NCI-H82 treated with DMSO at 0.1 percent for 48 hours (cell line): ENCODE data around the gene C19orf67.

ENCODE experiments used
- DNase-seq: peaks from one replicate; lab custom pipeline; 2025; ENCODE audit not compliant: unreplicated experiment; lab: John Stamatoyannopoulos, UW

Gene C19orf67

DNA sequence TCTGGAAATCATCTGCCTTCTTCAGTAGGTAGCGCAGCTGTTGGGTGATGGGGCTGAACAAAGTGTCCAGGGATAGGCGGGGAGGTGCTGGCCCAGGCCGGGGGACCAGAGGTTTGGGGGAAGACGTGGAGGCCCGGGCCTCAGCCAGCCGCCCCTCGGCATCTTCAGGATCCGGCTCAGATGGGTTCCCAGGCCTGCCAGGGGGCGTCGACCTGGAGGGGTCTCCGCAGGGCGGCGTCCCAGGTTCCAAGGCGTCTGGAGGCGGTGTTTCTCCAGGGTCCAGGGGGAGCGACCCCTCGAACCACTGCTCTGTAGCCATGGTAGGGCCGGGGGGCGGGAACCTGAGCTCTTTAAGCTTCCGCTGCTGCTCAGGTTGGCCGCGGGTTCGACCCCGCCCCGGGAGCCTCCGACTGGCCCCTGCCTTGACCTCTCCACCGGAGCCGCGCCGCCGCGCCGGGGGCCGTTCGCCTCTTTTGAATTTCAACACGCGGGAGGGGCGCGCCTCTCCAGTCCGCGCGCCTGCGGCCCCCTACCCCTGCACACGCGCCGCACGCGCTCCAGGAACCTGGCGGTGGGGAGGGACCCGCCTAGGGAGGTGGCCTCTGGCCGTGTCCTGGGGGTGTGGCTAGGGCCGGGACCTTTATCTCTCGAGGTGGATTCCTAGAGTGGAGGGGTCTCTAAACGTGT lies at the start of gene C19orf67:
Gene C19orf67, minus strand, starts transcription at position 475 of the 687 bp plus-strand sequence. Its CDS starts 156 bp downstream, at position 319.
- DNase-seq, result no peak

DNA sequence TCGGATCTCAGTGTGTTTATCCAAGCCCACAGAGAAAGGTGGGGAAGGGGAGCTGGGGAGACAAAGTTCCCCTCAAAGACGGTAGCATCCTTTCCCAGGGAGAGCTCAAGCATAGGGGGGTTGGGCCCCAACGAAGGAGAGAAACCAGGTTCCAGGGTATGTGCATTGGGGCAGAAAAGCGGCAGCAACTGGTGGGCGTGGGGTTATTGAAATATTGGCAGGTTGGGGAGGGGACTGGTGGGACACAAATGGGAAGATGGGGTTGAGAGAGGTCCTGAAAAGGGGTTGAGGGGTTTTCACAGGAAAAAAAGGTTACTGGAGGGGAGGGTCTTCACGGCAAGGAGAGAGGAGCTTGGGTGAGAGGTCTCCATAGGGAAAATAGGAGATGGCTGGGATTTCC lies 49.8 kb upstream of the C19orf67 start:
- DNase-seq, result no peak

DNA sequence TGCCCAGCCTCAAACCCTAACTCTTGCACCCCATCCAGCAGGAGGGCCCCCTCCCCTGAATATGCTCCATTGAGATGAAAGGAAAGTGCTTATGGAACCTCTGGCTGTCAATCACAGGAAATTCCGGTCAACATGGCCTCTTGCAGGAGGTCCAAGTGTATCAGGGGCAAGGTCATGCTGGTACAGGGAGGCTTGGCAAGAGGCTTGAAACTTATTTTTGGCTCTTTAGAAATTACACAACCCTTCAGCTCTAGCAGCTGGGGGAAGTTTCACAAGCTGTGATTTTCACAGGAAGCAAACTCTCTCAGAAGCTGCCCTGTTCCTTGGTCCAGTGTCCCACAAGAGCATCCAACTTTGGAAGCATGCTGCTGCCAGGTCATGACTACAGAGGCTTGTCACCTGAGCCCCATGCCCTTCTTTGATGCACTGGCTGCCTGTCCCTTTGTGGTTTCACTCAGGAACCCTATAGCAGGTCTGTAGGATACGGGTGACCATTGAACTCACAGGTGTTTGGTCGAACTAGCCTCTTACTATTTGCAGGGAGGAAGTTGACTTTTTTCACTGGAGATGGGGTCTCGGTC lies 42.4 kb upstream of the C19orf67 start:
- DNase-seq, result no peak

DNA sequence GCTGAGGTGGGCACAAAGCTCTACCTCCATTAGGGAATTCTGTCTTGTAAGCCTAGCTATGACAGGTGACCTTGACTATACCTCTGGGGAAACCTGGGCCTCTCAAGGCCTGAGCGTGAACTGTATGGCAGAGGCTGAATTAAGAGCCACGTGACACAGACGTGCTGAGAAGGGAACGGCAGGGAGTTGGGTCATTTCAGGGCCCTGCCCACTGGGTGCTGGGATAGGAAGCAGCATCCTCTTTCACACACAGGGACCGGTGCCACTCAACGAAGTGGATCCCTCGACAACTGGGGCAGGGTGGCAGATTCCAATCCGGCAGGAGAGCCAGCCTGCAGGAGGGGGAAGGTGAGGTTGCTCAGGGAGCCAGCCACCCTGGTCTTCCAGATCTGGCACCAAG lies 41.6 kb upstream of the C19orf67 start:
- no peak for DNase-seq

DNA sequence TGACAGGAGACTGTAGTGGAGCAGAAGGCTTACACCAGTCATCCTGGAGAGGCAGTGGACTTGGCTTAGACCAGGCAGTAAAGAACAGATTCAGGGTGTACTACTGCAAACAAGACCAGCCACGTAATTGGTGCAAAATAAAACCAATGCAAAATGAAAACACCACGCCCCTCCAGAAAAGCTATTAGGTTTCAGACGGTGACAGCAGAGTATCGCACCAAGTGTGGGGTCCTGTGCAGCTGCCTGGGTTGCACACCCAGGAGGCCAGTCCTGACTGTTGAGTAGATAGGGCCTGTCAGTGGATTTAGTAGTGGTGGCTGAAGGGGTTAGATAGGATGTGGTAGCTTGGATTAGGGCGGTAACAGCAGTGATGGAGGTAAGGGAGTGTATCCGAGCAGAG lies 37.3 kb upstream of the C19orf67 start:
- no peak for DNase-seq

DNA sequence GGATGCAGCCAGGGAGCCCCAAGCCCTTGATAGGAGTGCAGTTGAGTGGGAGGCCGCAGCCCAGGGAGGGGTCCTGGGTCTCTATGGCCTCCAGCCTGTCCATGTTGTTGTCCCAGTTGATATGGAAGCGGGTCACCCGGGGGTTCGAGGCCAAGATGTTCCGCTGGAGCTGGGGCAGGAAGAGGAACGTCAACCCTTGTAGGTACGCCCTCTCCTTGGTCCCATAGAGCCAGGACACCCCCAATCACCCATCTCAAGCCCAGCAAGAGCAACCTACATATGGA lies 34.9 kb upstream of the C19orf67 start:
- no peak for DNase-seq

DNA sequence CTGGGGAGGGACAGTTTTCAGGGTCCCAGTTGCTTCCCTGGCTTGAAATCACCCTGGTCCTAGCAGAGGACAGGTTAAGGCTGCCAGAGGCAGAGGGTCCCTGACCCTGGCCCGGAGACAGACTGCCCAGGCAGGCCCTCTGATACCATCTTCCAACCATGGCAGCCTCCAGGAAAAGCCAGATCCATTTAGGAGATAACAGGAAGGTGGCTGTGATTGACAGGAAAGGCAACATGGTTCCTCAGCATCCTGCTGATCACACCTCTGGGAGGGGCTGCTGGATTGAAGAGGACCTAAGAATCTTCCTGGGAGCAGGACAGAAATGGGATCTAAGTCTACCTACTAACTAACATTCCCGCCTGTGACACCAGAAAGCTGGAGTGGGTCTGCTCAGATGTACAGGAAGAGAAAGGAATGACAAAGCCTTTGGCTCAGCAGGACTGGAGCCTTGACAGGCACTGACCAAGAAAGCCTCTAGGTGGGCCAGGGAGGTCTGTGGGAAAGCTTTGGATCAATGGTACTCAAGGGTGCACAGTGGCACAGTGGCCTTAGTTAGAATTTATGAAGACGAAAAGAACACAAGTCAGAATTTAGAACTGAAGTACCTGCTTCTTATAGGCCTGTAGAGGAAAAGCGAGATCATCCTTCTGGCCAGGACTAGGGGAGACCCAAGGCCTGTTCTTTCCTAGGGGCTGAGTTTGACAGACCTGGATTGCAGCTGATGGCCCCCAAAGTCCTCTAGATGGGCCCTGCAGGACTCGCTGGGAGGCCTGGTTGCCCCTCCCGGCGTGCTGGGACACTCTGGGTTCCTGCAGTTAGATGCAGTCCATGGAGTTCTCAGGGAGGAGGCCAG lies 34.3 kb upstream of the C19orf67 start:
- no peak for DNase-seq

DNA sequence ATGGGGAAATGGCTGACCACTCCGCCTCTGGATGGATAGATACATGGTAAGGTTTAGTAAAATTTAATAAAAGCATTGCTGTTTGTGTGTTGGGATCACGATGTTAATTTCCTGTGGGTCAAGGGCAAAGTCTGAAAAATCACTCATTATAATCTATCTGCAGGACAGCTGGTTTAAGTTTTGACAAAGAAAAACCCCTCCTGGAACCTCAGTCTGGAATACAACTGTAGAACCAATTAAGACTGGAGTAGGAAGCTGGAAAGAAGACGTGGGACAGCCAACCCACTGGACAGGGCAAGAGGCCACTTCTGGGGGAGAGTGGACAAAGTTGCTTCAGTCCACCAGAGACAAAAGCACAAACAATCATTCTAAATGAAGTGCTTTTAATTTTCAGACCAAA lies 33.6 kb upstream of the C19orf67 start:
- DNase-seq, result no peak

DNA sequence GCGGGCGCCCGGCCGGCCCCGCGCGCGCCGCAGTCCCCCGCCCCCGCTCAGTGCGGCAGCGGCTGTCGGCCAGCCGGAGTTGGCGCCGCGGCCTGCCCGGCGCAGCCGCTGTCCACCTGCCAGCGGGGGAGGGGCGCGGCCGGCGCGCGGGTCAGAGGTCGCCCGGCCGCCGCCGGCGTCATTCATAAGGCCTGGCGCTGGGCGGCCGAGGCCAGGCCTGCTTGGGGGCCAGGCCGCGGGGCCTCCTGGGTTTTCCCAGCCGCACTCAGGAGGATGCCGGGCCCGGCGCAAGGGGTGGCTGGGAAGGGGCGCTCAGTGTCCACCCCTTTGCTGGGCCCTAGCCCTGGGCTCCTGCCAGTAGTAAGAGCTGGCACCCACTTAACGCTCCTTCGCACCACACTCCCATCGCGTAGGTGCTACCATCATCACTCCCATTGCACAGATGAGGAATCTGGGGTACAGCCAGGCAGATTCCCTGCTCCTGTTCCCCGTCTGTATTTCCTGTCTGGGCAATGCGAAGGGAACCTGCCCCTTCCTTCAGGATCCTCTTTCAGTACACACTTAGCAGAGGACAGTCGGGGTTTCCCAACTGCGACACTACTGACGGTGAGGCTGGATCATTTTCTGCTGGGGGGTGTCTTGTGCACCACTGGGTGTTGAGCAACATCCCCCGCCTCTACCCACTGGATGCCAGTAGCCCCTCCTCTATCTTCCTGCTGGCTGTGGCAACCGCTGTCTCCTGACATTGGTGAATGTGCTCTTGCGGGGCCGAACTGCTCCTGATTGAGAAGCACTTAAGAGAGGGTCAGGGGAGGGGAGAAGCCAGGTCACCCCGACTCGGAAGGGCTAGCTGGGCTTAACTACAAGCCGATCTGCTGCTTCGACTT lies 32.8 kb upstream of the C19orf67 start:
- DNase-seq, result no peak

DNA sequence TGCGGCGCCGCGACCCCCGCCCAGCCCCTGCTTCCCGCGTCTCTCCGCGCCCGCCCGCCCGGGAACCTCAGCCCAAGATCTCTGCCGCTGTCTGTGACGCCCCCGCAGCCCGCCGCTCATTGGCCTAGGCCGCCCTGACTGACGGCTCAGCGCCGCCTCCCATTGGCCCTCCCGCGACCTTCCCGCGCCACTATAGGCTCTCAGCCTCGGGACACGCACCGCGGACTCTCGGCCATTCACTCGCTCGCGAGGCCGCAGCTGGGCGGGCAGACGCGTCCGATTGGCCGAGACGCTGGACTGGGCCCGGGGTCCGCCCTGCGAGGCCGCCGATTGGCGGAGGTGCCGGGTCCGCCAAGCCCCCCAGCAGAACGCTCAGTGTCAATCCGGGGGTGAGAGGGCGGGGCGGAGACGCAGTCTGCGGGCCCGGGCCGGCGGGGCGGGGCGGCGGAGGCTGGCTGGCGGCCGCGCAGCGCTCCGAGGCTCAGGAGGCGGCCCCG lies 32.1 kb upstream of the C19orf67 start, which contains the start of gene PRKACA:
Gene PRKACA, minus strand, starts transcription at position 95 of the 497 bp plus-strand sequence. CDS start 215 bp downstream, outside the sequence.
- DNase-seq, result peak; percentile 97

DNA sequence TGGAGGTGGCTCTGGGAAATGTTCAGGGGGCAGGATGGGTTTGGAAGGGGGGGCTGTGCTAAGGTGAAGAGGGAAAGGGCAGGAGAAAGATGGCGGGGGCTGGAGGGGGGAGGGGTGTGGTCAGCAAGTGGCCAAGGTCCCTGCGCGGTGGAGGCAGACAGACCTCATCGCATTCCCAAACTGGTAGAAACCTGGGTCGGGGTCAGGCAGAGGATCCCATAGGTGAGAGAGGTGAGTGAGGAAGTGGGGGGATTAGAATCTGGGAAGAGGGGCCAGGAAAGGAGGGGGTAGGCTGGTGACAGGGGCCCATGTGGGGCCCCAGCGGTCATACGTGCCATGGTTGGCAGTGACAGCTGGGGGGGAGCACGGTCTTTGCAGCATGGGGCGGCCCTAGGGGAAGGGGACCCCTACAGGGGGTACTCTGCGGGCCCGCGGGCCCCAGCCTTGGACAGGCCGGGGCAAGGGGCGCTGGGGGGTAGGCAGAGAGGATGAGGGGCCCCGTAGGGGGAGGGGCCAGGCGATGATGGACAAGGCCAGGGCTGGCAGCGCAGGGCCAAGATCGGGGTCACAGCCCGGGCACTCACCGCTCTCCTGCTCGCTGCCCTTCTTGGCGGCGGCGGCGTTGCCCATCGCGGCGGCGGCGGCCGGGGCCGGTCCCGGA lies 31.5 kb upstream of the C19orf67 start:
- DNase-seq, result no peak

DNA sequence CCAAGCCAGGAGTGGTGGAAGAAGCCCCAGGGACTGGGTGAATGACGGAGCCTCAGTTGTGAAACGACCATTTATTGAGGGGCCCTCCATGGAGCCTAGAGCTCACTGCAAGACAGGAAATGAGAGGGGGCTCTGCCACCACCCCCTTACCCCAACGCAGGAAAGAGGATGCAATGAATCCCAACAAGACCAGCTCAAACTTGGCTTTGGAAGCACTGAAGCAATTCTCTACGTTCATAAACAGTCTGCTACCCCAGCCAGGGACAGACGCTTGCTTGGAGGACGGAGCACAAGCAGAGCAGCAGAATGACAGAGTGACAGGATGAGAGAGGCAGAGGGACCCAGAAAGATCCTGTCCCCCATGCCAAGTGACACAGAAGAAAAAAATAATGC lies 30.9 kb upstream of the C19orf67 start:
- DNase-seq, result no peak

DNA sequence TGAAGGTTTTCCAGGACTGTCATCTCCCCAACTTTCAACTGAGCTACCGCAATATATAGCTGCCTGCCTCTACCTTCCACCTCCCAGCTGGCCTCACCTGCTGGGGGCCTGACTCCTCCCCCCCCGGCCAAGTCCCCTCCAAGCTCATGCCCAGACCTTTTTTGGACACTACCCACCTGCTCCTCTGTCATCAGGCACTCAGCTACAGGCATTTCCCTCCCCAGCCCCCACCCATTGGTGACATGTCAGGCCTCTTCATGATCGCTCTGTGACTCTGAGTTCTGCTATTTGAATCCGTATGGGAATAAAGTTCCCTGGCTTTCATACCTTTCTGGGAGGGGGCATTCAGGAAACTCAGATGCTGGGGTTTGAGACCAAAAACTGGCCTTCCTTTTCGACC lies 30.2 kb upstream of the C19orf67 start:
- DNase-seq, result no peak

DNA sequence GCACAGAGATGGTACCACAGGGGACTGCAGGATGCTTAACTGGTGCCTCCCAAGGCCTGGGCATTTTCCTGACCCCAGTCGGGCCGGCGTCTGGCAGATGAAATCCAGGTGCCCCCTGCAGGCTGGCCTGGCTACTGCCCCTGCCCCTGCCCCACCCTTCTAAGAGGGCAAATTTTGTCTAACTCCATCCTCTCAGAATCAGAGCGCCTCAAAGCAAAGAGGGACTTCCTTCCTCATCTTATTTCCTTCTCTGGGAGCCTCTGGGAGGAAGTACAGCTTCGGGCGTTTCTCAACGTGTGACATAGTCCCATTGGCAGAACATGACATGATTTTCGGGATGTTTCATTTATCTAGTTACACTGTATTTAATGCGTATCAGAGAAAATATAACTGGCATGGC lies 29.3 kb upstream of the C19orf67 start:
- no peak for DNase-seq

DNA sequence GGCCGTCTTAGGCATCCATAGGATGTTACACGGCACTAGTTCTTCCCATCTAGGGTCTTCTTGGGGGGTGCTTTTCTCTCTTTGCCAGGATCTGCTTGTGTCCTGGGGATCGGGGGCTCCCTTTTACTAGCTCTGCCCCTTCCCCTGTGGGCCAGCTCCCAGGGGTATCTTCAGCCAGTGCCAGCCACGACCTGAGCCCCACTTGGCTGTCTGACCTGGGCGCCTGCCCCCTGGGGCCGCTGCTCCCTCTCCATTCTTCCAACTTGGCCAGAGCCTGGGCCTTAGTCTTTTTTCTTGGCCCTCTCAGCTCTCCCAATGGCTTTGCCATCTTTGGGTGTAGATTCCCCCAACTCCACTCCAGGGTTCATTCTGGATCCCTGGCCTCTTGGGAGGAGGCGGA lies 28.9 kb upstream of the C19orf67 start:
- DNase-seq, result no peak

DNA sequence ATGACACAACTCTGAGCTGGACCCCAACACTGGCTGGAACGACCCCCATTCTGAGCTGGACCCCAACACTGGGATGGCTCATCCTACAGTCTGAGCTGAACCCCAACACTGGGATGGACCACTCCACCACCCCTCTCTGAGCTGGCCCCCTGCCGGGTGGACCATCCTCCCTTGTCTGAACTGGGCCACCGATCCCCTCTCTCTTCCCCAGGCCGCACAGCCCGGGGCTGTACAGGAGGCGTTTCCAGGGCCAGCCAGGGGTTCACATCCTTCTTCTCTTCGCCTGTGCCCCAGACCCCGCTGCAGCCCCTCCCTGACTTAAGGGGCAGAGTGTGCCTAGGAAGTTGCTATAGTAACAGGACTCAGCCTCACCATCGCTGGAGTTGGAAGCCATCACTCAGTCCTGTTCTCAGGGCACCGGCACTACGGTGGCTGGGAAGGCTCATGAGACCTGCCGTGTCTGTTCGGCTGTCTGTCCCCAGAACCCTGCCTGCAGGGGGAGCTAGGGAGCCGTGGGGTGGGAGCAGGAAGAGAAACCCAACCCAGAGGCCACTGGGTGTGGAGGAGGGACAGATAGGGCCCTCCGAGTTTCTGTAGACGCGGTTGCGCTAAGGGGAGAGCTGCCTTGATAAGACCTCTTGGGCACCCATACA lies 28.3 kb upstream of the C19orf67 start:
- DNase-seq, result no peak

DNA sequence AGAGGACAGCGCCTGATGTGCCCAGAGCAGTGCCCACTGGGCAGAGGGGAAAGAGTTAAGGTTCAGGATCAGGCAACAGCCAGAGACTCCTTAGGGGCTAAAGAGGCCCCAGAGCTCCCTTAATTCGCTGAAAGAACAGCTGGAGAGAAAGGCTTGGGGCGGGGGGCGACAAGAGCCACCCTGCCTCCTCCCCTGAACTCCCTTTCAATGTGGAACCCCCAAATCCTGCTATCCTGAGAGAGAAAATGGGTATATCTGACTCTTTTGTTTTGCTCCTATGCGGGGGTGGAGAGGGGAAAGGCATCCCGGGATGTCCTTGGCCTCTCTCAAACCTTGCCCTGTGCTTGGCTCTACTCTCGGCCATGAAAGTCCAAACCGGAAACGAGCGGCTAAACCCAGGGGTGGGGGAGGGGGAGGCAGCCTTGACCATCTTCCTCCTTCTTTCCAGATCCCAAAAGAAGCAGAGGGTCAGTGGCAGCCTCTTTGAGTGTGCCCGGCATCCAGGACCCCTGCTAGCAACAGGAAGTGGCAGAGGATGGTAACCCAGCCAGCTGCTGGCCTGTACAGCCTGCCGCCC lies 27.3 kb upstream of the C19orf67 start:
- peak; percentile 26 for DNase-seq

DNA sequence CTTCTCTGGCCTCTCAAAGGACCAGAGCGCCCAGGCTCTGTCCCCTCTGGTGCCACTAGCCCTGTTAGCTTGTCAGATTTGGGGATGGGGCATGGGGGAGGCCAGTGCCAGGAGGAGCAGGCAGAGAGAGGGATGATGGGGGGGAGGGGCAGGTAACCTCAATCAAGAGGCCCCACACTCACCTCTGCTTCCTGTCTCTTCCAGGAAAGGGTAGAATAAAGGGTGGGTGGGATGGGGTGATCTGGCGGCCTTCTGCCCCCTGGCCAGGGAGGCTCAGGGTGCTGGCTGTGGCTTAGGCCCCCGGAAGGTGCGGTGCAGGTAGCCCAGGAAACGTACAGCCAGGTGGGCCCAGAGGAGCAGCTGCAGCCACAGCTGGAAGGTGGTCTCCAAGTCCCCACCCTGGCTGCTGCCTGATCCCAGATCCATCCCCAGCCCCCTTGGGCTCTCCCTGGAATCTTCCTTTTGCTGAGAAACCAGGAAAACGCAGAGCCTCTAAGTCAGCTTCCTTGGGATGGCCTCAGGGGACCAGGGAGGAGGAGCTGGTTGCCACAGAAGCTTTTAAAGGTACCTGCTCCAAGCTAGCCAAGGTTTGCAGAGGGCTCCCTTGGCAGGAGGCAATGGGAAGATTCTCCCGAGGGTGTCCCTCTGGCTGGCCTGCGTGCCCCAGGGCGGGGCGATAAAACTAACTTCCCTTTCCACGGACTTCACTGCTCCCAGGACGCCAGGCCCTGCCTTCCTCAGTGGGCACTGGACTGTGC lies 26.6 kb upstream of the C19orf67 start:
- DNase-seq, result no peak

DNA sequence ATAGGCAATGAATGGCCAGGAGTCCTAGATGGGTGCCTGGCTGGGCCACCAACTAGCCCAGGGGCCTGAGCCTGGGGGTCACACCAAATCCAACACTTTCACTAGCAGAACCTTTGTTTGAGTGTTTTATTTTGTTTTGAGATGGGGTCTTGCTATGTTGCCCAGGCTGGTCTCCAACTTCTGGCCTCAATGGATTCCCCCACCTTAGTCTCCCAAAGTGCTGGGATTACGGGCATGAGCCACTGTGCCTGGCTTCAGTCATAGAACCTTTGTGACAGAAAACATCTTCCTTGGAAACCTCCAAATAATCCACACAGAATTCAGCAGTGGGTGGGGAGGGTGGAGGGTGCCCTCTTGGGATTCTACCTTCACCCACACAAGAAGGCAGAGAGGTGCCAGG lies 25.9 kb upstream of the C19orf67 start:
- no peak for DNase-seq
